Stimulated activated memory B cell treated with anti-CD40 and anti-IgM and Interleukin-4, amounts not matched to agents 10 μg/mL and 1 μg/mL and 100 μg/mL, for 72 hours (primary cell): ENCODE data around the gene DGKI.

Experiments
- ATAC-seq: fragments of 150-1000 bp; cut with Tn5 transposase; 2 replicates; pipeline ENCODE4 v1.10.0; 2021
- H3K27ac Mint-ChIP-seq: one replicate; pipeline ENCODE4 v1.8.0; 2022; ENCODE audit warnings: mild to moderate bottlenecking, mixed read lengths
- H3K27me3 Mint-ChIP-seq: one replicate; pipeline ENCODE4 v1.8.0; 2022; ENCODE audit warnings: mixed read lengths
- H3K36me3 Mint-ChIP-seq: one replicate; pipeline ENCODE4 v1.8.0; 2022; ENCODE audit warnings: mixed read lengths
- H3K4me1 Mint-ChIP-seq: one replicate; pipeline ENCODE4 v1.8.0; 2022; ENCODE audit warnings: mixed read lengths
- H3K4me3 Mint-ChIP-seq: one replicate; pipeline ENCODE4 v1.8.0; 2022; ENCODE audit warnings: mild to moderate bottlenecking, moderate library complexity, mixed read lengths
- H3K9me3 Mint-ChIP-seq: one replicate; pipeline ENCODE4 v1.8.0; 2022; ENCODE audit warnings: mixed read lengths

The DGKI gene

DNA sequence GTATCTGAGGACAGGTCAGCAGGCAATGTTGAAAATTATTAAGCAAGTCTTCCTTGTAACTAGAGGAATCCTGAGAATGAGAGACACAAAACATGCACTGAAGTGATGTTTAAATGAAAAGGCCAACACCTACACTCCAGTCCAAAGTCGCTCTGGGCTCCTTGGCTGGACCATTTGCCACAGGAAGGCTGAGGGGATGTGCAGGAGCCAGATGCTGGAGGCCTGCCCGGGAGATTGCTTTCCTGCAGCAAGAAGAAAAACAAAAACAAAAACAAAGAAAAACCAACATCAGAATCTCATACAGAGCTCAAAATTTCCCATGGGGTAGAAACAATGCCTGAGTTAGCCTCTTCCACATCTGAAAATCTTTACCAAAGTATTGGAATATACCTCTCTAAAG, 157.0 kb downstream of the DGKI start:
- Mint-ChIP-seq H3K36me3 (no peaks in the 10 kb centered on the region), H3K4me1 (no peaks in the 10 kb centered on the region), H3K4me3 (no peak overlapping the region), H3K27me3 (no peaks in the 10 kb centered on the region), H3K9me3 (no peaks in the 10 kb centered on the region), H3K27ac (no peak overlapping the region)
- no peak for ATAC-seq

DNA sequence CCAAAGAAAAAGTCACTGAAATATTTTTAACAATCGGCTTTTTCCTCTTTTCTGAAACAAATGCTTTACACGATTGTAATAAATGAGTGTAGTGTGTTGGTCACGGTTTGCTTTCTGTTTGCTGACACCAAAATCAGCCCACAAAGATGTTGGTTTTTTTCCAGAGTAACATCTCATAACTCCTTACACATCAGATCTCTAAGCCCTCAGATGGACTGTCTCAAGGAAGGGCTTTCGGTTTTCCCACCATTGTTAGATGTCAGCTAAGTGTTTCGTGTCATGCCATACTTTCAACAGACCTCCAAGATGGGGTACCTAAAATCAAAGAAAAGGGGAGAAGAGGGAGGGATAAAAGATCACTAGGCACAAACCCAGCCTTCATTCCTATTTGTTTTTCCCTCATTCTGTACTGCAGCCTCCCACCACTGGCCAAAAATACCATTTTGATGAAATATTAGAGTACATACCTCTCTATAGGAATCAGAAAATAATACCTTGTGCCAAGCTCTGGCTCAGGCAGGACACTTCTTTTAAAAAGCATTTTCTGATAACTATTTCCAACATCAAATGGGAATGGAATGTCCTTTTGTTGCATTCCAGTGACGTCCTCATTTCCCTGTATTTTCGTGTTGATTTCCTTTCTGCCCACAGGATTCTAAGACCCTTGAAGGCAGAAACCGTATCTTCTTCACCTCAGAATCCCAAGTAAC, 159.1 kb downstream of the DGKI start:
- no peak for ATAC-seq
- Mint-ChIP-seq H3K9me3 (no peaks in the 10 kb centered on the region), H3K27ac (no peak overlapping the region), H3K4me3 (no peak overlapping the region), H3K36me3 (no peaks in the 10 kb centered on the region), H3K27me3 (no peaks in the 10 kb centered on the region), H3K4me1 (no peaks in the 10 kb centered on the region)

DNA sequence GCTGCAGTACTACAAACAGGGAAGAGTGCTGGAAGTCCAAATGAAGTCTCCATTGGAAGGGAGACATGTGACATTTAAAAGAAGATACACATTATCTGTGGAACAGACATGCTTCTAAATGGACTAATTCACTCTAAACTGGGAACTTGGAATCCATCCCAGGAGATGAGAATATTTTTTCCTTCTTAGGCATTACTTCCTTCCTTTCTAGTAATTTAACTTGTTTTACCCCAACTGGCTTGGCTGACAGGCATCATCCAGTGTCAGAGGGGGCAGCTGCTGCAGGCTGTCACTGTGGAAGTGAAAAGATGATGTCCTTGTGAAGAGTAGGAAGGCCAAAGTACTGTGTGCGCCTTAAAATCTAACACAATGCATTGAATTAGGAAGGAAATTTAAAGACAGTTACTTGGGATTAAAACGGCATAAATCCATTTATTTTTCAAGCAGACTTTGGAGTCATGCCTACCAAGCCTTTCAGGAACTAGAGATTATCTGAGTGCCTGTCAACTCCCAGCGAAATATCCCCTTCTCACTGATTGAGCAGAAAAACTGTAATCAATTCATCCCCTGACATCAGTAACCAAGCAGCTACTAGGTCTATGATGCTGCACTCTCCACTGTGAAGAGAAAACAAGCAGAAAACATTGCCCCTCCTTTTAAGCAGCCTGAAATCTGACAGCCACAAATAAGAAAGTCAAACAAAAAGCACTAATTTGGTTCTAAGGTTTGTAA, 161.2 kb downstream of the DGKI start:
- Mint-ChIP-seq H3K4me3 (no peak overlapping the region), H3K27ac (no peak overlapping the region), H3K9me3 (no peaks in the 10 kb centered on the region), H3K36me3 (no peaks in the 10 kb centered on the region), H3K27me3 (no peaks in the 10 kb centered on the region), H3K4me1 (no peaks in the 10 kb centered on the region)
- no peak for ATAC-seq

DNA sequence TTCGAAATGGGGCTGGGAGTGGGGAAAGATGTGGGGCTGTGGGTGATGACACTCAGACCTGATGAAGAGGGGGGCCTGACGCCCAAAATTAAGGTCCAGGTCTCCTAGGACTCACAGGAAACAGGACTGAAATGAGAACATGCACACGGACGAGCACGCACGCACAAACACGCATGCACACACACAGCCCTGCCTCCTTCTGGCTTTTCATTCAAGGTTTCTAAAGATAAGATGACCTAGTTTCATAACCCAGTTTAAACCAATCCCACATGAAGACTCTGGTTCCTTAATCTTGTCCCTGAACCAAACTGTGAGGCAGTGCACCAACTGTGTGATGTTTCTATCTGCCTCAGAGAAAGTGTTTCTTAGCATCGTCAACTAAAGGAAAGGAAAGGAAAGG, 162.0 kb downstream of the DGKI start:
- Mint-ChIP-seq H3K36me3 (no peaks in the 10 kb centered on the region), H3K27me3 (no peaks in the 10 kb centered on the region), H3K4me3 (no peak overlapping the region), H3K4me1 (no peaks in the 10 kb centered on the region), H3K27ac (no peak overlapping the region), H3K9me3 (no peaks in the 10 kb centered on the region)
- no peak for ATAC-seq

DNA sequence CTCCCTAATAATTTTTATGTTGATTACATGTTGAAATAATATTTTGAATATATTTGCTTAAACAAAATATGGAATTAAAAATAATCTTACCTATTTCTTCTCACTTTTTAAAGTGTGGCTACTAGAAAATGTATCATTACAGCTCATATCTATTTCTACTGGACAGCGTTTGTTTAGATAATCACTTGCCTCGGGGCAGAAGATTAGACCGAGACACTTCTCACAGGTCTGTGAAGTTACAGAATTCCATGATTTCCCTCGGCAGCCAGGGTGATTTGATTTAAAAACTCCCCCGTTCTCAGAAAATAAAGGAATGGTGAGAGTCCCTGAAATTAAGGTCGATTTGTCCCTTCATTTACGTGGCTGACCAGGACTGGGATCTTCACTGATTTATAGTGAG, 162.5 kb downstream of the DGKI start:
- Mint-ChIP-seq H3K36me3 (no peaks in the 10 kb centered on the region), H3K9me3 (no peaks in the 10 kb centered on the region), H3K27me3 (no peaks in the 10 kb centered on the region), H3K4me1 (no peaks in the 10 kb centered on the region), H3K27ac (no peak overlapping the region), H3K4me3 (no peak overlapping the region)
- no peak for ATAC-seq

DNA sequence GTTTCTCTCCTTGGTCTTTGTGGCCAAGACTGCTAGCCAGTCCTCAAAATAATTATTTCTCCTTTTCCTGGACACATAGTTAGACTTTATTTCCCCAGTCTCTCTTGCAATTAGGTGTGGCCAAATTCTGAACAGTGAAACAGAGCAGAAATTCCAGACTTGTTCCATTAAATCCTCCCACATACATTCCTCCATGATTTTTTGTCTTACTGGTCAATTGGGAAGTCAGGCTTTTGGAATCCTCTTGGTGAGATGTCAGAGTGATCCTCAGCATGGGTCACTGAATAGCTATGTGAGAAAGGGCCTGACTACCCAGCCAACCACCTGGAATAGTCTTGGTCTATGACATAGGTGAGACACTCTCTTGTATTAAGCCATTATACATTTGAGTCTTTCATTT, 164.2 kb downstream of the DGKI start:
- Mint-ChIP-seq H3K9me3 (no peaks in the 10 kb centered on the region), H3K4me1 (no peaks in the 10 kb centered on the region), H3K4me3 (no peak overlapping the region), H3K27ac (no peak overlapping the region), H3K36me3 (no peaks in the 10 kb centered on the region), H3K27me3 (peaks cover 2% of the 10 kb centered on the region)
- no peak for ATAC-seq

DNA sequence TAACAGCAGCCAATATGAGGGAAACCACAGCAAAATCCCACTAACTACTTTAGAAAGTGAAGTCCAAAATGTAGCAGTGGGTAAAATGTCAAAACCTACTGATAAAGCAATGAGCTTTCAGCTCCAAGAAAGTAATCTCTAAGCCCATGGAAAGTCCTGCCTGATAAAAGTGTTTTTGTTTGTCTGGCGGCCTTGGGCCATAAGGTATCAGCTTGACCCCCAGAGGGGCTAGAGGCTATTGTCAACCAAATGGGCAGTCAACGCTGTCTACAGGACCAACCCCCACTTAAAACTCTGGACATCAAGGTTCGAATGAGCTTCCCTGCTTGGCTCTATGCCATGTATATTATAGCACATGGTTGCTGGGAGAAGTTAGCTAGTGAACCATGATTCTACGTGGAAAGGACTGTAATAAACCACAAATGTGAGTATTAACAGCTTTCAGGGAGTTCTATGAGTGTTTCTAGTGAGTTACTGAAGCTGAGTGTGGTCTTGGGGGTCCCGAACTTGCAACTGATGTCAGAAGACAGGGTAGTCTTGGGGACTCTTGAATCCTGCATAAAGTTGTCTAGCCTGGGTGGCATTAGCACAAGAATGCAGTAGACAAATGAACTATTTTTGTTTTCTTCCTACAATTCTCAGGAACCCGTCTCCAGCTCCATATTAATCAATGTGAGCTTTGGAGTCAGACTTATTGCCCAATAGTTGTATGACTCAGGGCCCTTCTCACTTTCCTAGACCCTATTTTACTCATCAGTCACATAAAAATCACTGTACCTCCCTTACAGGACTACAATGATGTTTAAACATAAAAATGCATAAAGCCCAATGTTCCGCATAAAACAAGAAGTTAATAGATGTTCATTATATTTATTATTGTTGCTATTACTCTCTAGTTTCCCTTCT, 164.9 kb downstream of the DGKI start:
- H3K4me1 Mint-ChIP-seq: no peaks in the 10 kb centered on the region
- no peak overlapping the region for H3K4me3 Mint-ChIP-seq
- no peak overlapping the region for H3K27ac Mint-ChIP-seq
- no peaks in the 10 kb centered on the region for H3K9me3 Mint-ChIP-seq
- peaks cover 6% of the 10 kb centered on the region for H3K27me3 Mint-ChIP-seq
- H3K36me3 Mint-ChIP-seq: no peaks in the 10 kb centered on the region
- no peak for ATAC-seq

DNA sequence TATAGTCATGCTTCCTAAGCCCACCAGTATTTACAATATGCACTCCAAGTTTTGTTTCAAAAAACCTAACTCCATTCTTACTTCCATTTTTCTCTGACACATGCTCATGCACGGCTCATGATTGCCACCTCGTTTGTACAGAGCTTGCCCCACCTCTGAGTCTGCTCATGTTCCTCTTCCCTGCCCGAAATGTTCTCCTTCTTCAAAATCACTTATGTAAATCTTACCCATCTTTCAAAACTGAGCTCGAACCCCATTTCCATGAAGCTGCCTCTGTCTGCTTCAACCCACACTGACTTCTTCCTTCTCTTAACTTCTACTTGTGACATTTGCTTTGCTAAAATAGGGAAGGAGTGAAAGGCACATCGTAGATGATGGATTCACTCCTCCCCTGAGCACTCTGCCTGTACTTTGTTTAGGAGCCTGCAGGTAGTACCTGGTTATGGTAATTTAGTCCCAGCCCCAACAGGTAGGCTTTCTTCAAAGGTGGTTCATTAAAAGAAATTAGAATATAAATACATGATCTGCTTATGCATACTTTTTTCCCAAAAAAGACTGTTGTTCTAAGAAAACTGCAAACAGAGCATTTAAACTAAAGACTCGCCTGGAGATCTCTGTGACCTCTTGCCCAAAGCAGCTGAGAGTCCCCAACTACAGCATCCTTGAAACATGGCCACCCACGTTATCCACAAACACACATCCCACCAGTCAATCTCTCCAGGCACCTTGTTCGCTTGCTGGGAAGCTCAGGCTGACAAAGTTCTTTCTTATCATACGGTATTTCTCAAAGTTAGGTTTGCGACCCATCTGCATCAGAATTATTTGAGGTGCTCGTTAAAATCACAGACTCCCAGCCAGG, 172.0 kb downstream of the DGKI start:
- peaks cover 15% of the 10 kb centered on the region for H3K27me3 Mint-ChIP-seq
- ATAC-seq: no peak
- no peak overlapping the region for H3K27ac Mint-ChIP-seq
- H3K36me3 Mint-ChIP-seq: no peaks in the 10 kb centered on the region
- H3K4me1 Mint-ChIP-seq: no peaks in the 10 kb centered on the region
- H3K4me3 Mint-ChIP-seq: no peak overlapping the region
- no peaks in the 10 kb centered on the region for H3K9me3 Mint-ChIP-seq

DNA sequence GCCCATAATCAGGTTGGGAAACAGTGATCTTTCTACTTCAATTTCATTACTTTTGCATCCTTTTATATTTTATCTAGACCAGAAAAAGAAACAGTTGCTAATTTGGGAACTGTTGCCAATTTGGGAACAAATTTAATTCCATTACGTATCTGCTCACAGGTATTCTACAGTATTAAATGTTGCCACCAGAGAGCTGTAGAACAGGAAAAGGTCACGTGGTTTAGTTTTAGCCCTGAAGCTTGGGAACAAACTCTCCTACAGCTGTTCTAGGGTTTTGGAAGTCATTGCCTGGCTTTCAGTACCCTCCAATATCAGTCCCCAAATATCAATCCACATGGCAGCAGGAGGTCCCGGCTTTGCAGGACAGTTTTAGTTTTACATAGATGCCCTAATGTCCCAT, 172.7 kb downstream of the DGKI start:
- Mint-ChIP-seq H3K9me3 (no peaks in the 10 kb centered on the region), H3K27ac (no peak overlapping the region), H3K4me3 (no peak overlapping the region), H3K4me1 (no peaks in the 10 kb centered on the region), H3K27me3 (peaks cover 15% of the 10 kb centered on the region), H3K36me3 (no peaks in the 10 kb centered on the region)
- no peak for ATAC-seq

DNA sequence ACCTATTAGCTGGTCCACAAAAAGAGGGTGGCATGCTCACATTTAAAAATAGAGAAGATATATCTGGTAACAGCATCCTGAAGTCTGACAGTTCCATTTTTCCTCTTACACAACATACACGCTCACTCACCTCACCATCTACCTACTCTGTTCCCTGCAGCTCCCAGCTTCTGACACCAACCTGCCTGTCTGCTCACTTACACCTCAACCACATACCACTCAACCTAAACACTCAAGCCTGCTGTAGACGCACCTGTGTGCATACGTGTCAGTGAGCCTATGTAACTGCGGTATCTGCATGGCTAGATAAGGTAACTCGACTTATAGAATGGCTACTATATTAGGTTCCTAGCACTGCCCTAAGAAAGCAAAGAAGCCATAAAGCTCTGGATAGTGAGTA, 174.9 kb downstream of the DGKI start:
- no peak for ATAC-seq
- no peaks in the 10 kb centered on the region for H3K9me3 Mint-ChIP-seq
- H3K27me3 Mint-ChIP-seq: peaks cover 9% of the 10 kb centered on the region
- no peak overlapping the region for H3K4me3 Mint-ChIP-seq
- no peak overlapping the region for H3K27ac Mint-ChIP-seq
- H3K4me1 Mint-ChIP-seq: no peaks in the 10 kb centered on the region
- H3K36me3 Mint-ChIP-seq: no peaks in the 10 kb centered on the region

DNA sequence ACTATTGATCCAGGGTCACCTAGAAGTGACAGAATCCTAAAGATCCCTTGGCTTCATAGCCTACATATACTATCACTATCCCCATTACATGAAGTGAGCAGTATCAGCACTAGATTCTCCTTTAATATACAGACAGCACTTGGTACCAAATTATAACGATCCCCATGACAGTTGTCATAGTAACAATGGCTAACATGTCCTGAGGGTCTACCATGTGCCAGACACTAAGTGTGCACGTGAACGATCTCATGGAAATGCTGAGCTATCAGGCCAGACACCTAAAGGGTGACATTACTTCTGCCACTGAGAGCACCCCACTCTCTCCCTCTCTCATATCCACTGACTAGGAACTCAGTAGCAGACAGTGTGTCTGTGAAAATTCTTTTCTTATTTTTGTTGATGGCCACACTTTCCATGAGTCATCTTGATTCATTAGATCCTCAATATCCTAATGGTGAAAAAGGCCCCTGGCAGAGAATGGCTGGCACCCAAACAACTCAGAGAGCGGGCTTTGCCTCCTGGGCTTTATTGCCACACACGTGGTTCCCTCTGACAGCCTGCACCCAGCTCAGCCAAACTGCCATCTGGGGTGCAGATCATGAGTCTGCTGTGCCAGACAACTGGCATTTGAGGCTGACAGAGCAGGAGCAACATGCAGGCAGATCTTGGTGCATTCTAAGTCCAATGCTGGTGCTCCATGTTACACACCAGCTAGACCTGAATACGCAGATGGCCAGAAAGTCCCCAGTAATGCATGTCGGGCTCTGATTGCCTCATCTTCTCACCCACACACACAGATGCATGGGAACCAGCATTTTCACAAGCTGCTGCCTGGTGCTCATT, 176.3 kb downstream of the DGKI start:
- no peaks in the 10 kb centered on the region for H3K4me1 Mint-ChIP-seq
- H3K27ac Mint-ChIP-seq: no peak overlapping the region
- no peak for ATAC-seq
- no peak overlapping the region for H3K4me3 Mint-ChIP-seq
- H3K9me3 Mint-ChIP-seq: no peaks in the 10 kb centered on the region
- H3K27me3 Mint-ChIP-seq: peaks cover under 1% of the 10 kb centered on the region
- no peaks in the 10 kb centered on the region for H3K36me3 Mint-ChIP-seq

DNA sequence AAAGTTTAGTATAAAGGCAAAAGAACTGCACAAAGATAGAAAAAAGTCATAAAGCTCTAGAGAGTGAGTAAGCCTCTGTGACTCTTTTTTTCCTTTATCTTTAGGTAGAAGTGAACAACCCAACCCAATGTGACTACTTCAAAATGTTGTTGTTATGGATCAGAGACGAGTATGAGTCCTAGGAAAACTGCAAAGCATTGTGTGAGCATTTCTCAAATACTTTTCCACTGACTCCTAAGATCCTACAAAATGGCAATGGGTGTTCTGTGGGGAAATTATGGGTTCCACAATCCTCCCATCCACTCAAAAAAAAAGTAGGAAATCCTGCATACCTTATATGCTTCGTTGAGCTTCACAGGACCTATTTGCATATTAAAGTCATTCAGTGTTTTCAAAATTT, 177.1 kb downstream of the DGKI start:
- H3K27ac Mint-ChIP-seq: no peak overlapping the region
- H3K4me3 Mint-ChIP-seq: no peak overlapping the region
- no peaks in the 10 kb centered on the region for H3K27me3 Mint-ChIP-seq
- H3K36me3 Mint-ChIP-seq: no peaks in the 10 kb centered on the region
- H3K4me1 Mint-ChIP-seq: no peaks in the 10 kb centered on the region
- no peaks in the 10 kb centered on the region for H3K9me3 Mint-ChIP-seq
- ATAC-seq: no peak

DNA sequence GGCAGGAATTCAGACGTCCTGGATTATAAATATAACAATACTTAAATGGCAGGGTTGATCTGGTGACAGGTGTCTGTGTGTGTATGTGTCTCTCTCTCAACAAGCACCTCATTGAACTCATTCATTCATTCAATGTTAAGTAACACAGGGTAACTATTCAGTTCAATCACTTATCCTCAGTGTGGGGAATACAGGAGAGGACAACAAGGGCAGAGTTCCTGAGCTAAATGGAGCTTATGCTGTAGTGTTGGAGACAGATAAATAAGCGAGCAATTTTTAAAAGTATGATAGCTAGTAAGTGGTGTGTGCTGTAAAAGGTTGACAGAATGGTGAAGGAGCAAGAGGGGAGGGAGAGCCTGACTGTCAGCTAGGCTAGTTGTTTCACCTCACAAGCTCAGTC, 178.4 kb downstream of the DGKI start:
- Mint-ChIP-seq H3K4me3 (no peak overlapping the region), H3K27me3 (peaks cover 5% of the 10 kb centered on the region), H3K36me3 (no peaks in the 10 kb centered on the region), H3K9me3 (no peaks in the 10 kb centered on the region), H3K27ac (no peak overlapping the region), H3K4me1 (no peaks in the 10 kb centered on the region)
- ATAC-seq: no peak

DNA sequence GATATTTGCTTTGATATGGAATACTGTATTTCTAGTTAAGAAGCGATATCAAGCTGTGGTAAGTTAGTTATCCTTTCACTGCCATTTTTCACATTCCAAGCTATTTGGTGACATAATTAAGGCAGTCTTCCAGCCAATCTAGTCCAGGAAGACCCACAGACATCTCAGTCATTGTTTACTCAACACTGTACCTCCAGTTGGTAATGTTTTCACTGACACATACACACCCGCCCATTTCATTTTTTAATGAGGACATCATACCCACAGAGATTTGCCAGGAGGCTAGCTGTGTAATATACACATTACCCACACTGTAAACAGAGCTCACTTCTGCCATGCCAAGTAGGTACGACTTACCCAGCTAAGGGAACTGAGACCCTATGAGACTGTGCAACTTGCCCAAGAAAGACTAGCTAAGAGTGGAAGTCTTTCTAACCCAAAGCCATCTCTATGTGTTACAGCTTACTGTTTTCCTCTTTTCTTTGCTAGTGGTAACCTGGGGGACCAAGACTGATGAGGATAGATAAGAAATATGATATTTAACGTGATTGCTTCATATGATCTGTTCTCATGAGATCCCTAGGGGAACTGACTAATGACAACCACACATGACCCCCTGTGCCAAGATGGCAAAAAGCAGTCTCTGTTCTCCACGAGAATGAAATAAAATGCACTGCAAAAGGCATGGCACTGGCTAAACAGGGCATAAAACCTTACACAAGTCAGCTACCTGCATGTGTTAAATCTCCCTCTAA, 179.0 kb downstream of the DGKI start:
- no peaks in the 10 kb centered on the region for H3K4me1 Mint-ChIP-seq
- peaks cover 9% of the 10 kb centered on the region for H3K27me3 Mint-ChIP-seq
- H3K9me3 Mint-ChIP-seq: no peaks in the 10 kb centered on the region
- H3K36me3 Mint-ChIP-seq: no peaks in the 10 kb centered on the region
- no peak for ATAC-seq
- H3K4me3 Mint-ChIP-seq: no peak overlapping the region
- H3K27ac Mint-ChIP-seq: no peak overlapping the region
